ENCODE results near the gene SMARCC2. TPM values are rescaled to one million over a fixed set of nuclear protein-coding genes. Genes with fewer than 3 reads are reported as not detected.

The SMARCC2 gene
- polyA plus RNA-seq, 3 donors = 22.2 to 63.7 (median 43.5) TPM

DNA sequence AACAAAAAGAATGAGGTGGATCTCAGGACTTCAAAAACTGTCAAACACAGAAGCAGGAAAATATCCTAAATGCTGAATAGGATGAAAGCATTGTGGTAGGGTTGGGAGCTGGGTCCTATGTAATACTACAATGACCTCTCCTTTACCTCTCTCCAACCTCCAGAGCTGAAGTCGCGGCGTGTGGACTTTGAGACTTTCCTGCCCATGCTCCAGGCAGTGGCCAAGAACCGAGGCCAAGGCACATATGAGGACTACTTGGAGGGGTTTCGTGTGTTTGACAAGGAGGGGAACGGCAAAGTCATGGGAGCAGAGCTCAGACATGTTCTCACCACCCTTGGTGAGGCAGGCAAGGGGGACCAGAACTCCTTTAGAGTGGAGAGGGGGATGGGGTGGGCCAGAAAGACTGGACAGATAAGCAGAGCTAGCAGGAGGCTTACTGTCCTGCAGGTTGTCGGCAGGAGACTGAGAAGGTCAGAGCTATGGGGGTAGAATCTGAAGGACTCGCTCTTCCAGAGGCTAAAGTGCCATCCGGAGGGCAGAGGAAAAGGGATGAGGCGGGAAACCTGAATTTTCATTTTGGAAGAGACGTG is 33.9 kb downstream of the SMARCC2 start:
- H3K4me1 ChIP-seq (ENCODE audit: control insufficient read depth in 1 of 2, insufficient read depth in 2 of 2, low read length in 2 of 2) = peaks cover 48 to 58% of the 10 kb centered on the region in 2 donors
- DNase-seq = no peak
- no peak overlapping the region for H2AFZ ChIP-seq (ENCODE audit: insufficient read depth, low read depth, low read length, poor library complexity, severe bottlenecking)
- no peaks in the 10 kb centered on the region for H3K9me3 Mint-ChIP-seq
- intact Hi-C loops (cut with micrococcal nuclease) = no loop called here
- H3K27me3 ChIP-seq (ENCODE audit: control insufficient read depth in 2 of 2, insufficient read depth in 2 of 2, low read length in 2 of 2) = no peaks in the 10 kb centered on the region
- H3K4me3 ChIP-seq (replicated peaks in 1 of 3; ENCODE audit: low read depth in 2 of 3, low read length in 3 of 3) = no peak overlapping the region
- no peak overlapping the region for H3K9ac ChIP-seq (ENCODE audit: insufficient read depth, low read length, poor library complexity, severe bottlenecking)
- peak overlapping the region in 3 of 7 donors; percentile 18 to 45 (median 31) for H3K27ac Mint-ChIP-seq
- TF ChIP-seq, protein P1, sequence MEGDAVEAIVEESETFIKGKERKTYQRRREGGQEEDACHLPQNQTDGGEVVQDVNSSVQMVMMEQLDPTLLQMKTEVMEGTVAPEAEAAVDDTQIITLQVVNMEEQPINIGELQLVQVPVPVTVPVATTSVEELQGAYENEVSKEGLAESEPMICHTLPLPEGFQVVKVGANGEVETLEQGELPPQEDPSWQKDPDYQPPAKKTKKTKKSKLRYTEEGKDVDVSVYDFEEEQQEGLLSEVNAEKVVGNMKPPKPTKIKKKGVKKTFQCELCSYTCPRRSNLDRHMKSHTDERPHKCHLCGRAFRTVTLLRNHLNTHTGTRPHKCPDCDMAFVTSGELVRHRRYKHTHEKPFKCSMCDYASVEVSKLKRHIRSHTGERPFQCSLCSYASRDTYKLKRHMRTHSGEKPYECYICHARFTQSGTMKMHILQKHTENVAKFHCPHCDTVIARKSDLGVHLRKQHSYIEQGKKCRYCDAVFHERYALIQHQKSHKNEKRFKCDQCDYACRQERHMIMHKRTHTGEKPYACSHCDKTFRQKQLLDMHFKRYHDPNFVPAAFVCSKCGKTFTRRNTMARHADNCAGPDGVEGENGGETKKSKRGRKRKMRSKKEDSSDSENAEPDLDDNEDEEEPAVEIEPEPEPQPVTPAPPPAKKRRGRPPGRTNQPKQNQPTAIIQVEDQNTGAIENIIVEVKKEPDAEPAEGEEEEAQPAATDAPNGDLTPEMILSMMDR (IDR thresholded peaks at IDR 0.05) = no peak
- H3K4me1 Mint-ChIP-seq = peaks cover 47% of the 10 kb centered on the region
- WGBS (ENCODE audit: insufficient coverage) = 97% methylated on average over 7 of the region's 11 CpGs
- peaks cover 0 to 3% (median 2%) of the 10 kb centered on the region in 3 donors for H3K27me3 Mint-ChIP-seq (ENCODE audit: low read depth in 3 of 3)
- peaks cover 6 to 8% of the 10 kb centered on the region in 2 donors for H3K36me3 ChIP-seq (replicated peaks in 1 of 2; ENCODE audit: control insufficient read depth in 1 of 2, insufficient read depth in 2 of 2, low read length in 2 of 2)
- peaks cover 33% of the 10 kb centered on the region for H3K79me2 ChIP-seq (ENCODE audit: insufficient read depth, low read length)
- peaks cover 17% of the 10 kb centered on the region for H4K20me1 ChIP-seq (ENCODE audit: insufficient read depth, low read length)
- no peak overlapping the region for H3K4me2 ChIP-seq (replicated peaks; ENCODE audit: extremely low read depth, low read length, poor library complexity, severe bottlenecking)
- H3K4me3 Mint-ChIP-seq = no peak overlapping the region
- H3K36me3 Mint-ChIP-seq = peaks cover 11% of the 10 kb centered on the region in 2 donors
- H3K27ac ChIP-seq (ENCODE audit: low read depth in 1 of 2, low read length in 2 of 2) = no peak overlapping the region
- no peaks in the 10 kb centered on the region for H3K9me3 ChIP-seq (replicated peaks in 1 of 2; ENCODE audit: control insufficient read depth in 1 of 2, insufficient read depth in 1 of 2, low read length in 2 of 2)

DNA sequence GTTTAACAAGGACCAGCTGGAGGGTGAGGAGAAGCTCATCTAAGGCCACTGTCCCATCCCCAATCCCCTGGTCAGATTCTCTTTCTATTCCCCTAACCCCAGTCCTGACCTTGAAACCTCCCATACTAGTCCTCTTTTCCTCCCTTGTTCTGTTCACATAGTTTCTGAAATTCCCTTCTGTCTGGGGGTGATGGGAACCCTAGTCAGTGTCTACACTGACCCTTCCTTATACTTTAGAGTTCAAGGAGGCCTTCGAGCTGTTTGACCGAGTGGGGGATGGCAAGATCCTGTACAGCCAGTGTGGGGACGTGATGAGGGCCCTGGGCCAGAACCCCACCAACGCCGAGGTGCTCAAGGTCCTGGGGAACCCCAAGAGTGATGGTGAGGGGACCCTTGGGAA is 34.5 kb downstream of the SMARCC2 start:
- intact Hi-C loops (cut with micrococcal nuclease) = loop anchor here in 1 of 2 donors (5.0 kb wide), 1 partner anchor 38 kb away; the partner anchor contains the start of genes RPL41 and ZC3H10
- TF ChIP-seq, protein P1 (IDR thresholded peaks at IDR 0.05) = no peak

More for the DNA sequence above, 34.5 kb downstream of the SMARCC2 start:
- no peak overlapping the region for H3K4me3 ChIP-seq (replicated peaks in 1 of 3; ENCODE audit: low read depth in 2 of 3, low read length in 3 of 3)
- peaks cover 12% of the 10 kb centered on the region for H4K20me1 ChIP-seq (ENCODE audit: insufficient read depth, low read length)
- no peaks in the 10 kb centered on the region for H3K27me3 ChIP-seq (ENCODE audit: control insufficient read depth in 2 of 2, insufficient read depth in 2 of 2, low read length in 2 of 2)
- peaks cover under 1 to 2% of the 10 kb centered on the region in 2 donors for H3K36me3 ChIP-seq (replicated peaks in 1 of 2; ENCODE audit: control insufficient read depth in 1 of 2, insufficient read depth in 2 of 2, low read length in 2 of 2)
- H3K4me3 Mint-ChIP-seq = no peak overlapping the region
- peaks cover 0 to 3% (median 2%) of the 10 kb centered on the region in 3 donors for H3K27me3 Mint-ChIP-seq (ENCODE audit: low read depth in 3 of 3)
- no peak overlapping the region for H3K27ac ChIP-seq (ENCODE audit: low read depth in 1 of 2, low read length in 2 of 2)
- no peak overlapping the region for H2AFZ ChIP-seq (ENCODE audit: insufficient read depth, low read depth, low read length, poor library complexity, severe bottlenecking)
- WGBS (ENCODE audit: insufficient coverage) = 100% methylated on average over 3 of the region's 5 CpGs
- H3K4me2 ChIP-seq (replicated peaks; ENCODE audit: extremely low read depth, low read length, poor library complexity, severe bottlenecking) = no peak overlapping the region
- H3K36me3 Mint-ChIP-seq = peaks cover 5 to 8% of the 10 kb centered on the region in 2 donors
- H3K9me3 Mint-ChIP-seq = no peaks in the 10 kb centered on the region
- no peak for DNase-seq
- H3K79me2 ChIP-seq (ENCODE audit: insufficient read depth, low read length) = peaks cover 27% of the 10 kb centered on the region
- no peaks in the 10 kb centered on the region for H3K9me3 ChIP-seq (replicated peaks in 1 of 2; ENCODE audit: control insufficient read depth in 1 of 2, insufficient read depth in 1 of 2, low read length in 2 of 2)
- peaks cover 46 to 56% of the 10 kb centered on the region in 2 donors for H3K4me1 ChIP-seq (ENCODE audit: control insufficient read depth in 1 of 2, insufficient read depth in 2 of 2, low read length in 2 of 2)
- H3K9ac ChIP-seq (ENCODE audit: insufficient read depth, low read length, poor library complexity, severe bottlenecking) = no peak overlapping the region
- peak overlapping the region in 1 of 7 donors; percentile 45 for H3K27ac Mint-ChIP-seq
- peaks cover 46% of the 10 kb centered on the region for H3K4me1 Mint-ChIP-seq

Data from CD14-positive monocyte (primary cell).